CD4-positive, alpha-beta T cell treated with Interleukin-15 for 1 hour (primary cell): ENCODE measurements around the gene C2orf81.
A peak's percentile ranks its signal among the peaks of the same experiment; 100 is the strongest.
"Not testable (repeated sequence)": the region's sequence is repeated elsewhere in the genome, so short reads cannot be mapped to it uniquely, and the experiment has no call there.

Source experiments
- DNase-seq: peaks from one replicate; pipeline ENCODE4 v3.0.0-alpha.2; 2020

The C2orf81 gene

DNA sequence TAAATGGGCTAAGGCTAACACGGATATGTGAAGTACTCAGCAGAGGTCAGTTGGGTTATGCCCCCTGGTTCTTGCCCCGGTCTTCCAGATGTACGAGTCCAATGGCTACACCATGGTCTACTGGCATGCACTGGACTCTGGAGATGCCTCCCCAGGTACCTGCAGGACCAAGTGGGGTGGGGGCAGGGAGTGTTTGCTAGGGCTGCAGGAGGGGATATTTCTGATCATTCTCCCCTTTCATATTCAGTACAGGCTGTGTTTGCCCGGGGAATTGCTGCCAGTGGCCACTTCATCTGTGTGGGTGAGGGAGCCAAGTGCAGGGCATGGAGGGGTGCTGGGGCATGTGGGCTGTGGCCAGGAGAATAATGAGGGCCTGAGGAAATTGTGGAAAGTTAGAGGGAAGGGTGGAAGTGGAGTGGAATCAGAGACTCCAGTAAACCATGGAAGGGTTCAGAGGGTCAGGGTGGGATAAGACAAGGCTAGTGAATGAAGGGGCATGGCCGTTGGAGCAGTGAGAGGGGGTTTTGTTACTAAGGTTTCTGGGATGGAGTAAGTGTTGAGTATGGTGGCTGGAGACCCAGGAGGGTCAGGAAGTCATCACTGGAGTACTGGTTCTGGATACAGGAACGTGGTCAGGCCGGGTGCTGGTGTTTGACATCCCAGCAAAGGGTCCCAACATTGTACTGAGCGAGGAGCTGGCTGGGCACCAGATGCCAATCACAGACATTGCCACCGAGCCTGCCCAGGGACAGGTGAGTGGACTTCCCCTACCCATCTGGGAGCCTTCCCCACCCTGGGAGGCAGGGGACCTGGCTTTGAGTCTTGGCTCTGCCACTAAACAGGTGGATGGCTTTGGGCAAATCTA, 2.0 kb upstream of the C2orf81 start:
- no peak for DNase-seq

DNA sequence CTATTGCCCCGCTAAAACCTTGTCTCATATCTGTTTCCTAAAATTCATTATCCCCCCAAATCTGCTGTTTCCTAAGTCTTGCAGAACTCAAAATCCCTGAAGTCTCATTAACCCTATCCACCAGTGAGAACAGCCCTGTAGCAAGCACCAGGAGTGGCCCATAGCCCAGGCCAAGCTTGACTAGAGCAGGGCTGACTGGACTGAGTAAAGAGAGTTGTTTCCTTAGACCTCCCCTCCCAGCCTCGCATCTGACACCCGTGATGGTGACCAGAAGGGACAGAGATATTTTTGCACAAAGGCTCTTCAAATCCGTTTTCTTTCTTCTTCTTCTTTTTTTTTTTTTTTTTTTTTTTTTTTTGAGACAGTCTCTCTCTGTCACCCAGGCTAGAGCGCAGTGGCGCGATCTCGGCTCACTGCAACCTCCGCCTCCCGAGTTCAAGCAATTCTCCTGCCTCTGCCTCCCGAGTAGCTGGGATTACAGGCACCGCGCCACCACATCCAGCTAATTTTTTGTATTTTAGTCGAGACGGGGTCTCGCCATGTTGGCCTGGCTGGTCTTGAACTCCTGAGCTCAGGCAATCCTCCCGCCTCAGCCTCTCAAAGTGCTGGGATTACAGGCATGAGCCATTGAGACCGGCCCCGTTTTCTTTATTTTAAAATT, 846 bp downstream of the C2orf81 start:
- not testable (repeated sequence) for DNase-seq

DNA sequence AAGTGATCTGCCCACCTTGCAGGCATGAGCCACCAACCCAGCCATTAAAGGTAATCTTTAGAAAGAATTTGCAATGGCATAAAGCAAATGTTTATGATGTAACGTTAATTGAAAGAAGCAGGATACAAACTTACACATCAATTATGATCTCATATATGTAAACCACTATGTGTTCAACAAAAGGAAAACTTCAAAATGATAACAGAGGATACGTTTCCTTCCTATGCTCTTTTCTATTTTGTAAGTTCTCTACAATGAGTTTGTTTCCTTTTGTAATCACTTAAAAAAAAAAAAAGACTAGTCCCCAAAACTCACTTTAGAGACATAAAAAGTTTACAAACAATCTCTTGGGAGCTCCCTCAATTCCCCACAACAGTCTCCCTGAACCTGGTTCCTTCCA, 1.4 kb downstream of the C2orf81 start:
- no peak for DNase-seq

DNA sequence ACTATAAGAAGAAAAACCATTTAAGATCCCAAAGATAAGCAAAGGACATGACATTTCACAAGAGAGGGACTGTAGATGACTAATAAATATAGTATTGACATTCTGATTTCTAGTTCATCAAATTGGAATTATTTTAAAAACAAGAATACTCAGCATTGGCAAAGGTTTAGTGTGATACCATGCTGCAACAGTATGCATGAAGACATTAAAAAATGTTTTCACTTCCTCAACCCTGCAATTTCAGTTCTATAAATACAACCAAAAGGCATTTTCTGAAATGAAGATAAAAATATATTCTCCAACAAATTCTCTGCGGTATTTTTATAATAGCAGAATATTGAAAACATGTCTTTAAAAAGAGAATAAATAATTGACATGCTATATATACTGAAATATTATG, 2.1 kb downstream of the C2orf81 start:
- no peak for DNase-seq

DNA sequence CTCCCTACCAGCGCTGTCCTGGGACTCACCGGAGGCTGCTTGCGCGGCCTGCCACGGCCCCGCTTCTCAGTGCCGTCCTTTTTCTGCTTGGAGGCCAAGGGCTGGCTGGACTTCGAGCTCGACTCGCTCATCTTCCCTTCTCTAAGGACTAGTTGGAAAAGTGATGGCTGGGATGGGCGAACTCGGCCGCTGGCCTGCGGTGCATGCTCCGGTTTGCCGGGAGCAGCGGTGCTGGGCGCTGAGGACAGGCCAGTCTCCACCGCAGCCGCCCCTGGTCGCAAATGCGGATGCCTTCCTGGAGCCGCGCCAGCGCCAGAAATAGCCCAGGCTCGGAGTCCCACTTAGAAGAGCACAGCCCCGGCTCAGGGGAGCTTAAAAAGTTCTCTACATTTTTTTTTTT, 3.1 kb downstream of the C2orf81 start:
- DNase-seq, result no peak

DNA sequence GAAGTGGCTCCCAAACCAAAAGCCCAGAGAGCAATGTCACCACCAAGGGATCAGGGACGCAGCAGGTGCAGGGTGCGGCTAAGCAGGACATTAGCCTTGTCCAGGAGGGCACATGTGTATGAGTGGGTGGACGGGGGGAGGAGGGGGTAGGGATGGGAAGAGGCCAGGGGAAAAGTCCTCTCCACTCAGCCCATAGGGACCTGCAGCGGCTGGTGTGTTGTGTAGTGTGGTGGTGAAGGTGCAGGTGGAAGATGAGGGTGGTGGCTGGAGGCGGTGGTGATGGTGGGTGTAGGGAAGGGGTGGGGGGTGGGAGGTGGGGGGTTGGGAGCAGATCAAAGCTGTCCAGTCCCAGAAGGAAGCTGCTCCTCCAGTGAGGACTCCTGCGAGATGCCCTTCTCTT, 3.7 kb downstream of the C2orf81 start:
- DNase-seq, result no peak

DNA sequence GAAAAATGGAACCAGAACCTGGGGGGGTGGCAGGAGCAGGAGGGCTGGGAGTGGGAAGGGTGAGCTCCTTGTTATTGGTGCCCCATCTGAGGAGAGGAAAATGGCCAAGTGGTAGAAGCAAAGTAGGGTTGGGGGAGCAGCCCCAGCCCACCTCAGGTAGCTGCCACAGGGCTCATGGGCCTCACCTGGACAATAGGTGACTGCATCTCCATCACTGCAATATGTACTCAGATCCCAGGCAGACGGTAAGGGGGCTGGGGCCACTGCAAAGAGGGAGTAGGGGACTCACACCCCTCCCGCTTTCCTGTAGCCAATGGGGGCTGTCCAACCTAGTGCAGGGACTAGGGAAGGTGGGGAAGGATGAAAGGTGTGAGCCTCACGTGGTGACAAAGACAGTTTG, 4.2 kb downstream of the C2orf81 start:
- no peak for DNase-seq

DNA sequence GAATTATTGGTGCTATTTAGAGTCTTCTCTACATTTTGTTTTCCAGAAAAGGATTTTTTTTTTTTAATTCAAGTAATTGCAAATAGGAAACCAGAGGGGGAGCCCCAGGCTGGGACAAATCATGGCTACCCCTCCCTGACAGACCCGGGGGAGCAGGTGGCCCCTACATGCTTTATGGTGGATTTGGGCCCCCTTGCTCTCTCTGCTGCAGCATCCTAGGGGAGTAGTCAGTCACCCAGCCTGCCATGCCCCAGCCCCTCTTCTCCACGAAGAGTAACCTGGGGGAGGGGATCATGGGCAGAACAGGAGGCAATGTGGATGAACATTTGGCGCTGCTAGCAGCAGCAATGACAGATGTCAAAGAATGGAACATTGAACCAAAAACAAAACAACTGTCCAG, 4.6 kb downstream of the C2orf81 start:
- DNase-seq, result no peak

DNA sequence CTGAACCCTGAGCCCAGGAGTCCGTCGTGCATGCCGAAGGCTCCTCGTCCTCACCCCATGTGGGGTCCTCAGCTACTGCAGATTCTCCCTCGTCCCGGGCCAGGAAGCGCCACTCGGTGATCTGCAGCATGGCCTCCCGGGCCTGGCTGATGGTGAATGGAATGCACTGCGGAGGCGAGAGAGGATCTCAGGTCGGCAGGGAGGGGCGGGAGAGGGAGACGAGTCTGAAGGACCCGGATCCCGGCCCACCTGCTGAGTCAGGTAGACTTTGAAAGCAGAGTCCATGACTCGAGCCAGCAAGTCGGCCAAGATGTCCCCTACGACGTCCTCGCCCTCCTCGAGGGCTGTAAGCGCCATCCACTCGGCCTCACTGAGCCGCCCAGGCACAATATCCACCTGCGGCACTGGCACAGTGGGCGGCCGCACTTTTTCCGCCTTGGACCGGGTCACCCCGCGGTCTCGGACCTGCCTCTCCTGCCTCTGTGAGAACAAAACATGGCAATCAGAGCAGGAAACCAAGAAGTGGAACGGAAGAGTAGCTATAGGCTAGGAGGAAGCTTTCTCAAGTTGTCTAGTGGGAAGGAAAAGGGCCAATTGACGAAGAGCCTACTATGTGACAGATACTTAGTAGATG, 5.5 kb downstream of the C2orf81 start:
- DNase-seq, result no peak

DNA sequence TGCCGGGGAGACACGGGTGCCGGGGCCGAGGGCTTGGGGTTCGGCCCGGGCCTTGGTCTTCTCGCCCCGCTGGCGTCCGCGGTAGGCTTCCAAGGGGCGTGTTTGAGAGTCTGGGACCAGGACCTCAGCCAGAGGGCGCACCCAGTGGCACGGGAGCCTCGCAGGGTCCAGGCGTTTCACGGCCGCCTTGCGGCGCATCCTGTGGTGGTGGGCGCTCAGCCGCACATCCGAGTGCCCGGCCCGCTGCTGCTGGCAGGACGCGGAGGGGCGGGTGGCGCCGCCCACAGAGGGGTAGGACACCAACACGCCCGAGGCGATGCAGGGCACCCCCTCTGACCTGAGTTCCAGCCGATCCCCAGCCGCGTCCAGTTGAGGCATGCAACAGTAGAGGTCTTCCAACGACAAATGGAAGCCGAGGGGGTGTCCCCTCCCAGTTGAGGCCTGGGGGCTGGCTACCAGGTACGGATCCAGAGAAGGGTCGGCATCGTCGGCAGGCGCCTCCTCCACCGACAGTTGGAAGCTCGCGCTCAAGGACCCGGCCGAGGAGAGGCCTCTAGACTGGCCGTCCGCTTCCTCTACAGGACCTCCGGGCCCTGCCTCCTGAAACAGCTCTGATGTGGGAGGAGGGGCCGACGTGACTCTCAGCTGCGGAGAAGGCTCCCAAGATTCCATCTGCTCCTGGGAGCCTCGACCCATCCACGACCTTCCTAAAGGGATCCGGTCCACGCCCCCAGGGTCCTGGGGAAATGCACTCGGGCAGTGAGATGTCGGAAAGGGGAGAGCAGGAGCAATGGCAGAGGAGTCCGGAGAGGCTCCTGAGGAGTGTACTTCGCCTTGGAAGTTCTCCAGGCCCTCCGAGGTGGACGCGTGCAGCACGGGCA, 6.3 kb downstream of the C2orf81 start:
- DNase-seq, result peak; percentile 34

DNA sequence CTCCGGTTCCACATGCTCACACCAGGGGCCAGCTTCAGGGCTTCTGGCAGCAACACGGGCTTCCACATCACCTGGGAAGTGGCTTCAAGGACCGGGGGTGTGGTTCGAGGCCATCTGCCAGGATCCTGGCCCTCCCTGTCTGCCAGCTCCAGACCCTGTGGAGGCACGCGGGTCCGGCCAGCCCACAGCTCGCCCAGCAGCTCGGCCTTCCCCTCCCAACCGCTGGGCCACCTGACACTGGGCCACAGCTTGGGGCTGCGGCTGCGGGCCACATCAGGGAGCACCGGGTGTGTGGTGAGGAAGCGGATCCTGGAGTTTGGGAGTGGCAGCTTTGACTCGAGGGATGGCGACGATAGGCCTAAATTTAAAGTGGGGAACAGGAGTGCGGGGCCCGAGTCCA, 7.0 kb downstream of the C2orf81 start:
- DNase-seq, result no peak

DNA sequence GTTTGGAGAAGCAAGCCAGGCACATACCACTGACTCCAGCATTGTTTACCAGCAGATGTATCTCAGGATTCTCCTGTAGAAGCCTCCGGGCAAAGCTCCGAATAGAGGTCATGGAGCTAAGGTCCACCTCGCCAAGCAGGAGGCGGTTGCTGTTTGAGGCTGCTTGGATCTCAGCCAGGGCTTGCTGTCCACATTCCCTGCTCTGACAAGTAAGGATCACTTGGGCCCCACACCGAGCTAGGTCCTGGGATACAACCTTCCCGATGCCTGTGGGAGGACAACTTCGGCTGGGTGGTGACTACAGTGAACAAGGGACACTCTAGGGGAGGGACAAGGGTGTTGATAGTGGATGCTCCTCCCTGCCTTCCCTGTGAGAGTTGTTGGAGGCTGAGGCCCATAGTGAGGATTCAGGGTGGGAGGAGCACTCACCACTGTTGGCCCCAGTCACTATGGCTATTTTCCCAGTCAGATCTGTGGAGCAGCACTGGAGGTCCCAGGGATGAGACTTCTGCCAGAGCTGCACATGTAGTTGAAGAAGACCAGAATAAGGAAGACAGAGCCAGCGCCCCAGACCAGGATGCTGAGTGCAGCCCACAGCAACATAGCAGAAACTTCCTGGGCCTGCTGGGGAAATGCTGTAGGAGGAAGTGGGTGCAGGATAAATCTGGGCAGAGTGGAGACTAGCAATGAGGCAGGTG, 8.3 kb downstream of the C2orf81 start:
- DNase-seq, result no peak

DNA sequence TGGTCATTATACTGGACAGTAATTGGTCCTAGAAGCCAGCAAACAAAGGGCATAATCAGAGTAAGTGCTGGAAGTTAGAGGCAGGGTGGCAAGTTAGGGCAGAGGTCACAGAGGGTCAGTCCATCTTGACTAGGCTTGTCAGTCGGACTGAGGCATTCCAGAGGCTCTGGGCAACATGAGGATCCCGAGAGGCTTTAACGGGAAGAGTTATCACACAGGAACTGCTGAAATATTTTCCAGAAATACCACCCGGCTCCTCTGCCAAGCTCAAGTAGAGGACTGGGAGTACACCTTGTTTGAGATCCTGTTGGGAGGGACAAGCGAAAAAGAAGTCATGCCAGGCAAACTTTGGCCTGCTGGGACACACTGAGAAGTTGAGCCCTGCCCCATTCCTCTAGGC, 13.7 kb downstream of the C2orf81 start:
- DNase-seq, result no peak

DNA sequence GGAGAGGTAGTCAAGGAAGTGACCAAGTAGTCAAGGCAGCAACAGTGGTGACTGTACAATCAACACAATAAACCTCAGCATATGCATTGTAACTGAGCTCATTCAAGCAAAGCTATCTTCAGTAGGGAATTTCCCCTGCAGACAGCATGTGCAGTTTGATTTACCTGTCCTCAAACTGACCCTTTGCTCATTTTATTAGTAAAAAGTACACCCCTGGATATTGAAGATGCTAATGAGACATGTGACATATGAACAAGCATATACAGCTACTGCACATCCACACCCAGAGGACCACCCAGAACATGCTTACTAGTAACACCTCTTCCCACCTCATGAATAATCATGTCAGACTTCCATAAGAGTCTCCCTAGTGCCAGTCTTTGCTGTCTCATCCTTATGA, 15.4 kb downstream of the C2orf81 start:
- no peak for DNase-seq

DNA sequence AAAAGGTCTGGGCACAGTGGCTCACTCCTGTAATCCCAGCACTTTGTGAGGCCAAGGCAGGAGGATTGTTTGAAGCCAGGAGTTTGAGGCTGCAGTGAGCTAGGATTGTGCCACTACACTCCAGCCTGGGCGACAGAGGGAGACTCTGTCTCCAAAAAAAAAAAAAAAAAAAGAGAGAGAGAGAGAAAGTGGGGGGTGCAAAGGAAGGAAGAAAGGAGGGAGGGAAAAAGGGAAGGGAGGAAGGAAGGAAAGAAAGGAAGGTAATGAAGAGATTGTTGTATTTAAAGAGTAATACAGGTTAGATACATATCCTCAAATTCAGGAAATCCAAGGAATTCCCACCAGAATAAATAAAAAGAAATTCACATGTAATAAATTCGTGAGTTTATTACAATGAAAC, 19.5 kb downstream of the C2orf81 start:
- no peak for DNase-seq

DNA sequence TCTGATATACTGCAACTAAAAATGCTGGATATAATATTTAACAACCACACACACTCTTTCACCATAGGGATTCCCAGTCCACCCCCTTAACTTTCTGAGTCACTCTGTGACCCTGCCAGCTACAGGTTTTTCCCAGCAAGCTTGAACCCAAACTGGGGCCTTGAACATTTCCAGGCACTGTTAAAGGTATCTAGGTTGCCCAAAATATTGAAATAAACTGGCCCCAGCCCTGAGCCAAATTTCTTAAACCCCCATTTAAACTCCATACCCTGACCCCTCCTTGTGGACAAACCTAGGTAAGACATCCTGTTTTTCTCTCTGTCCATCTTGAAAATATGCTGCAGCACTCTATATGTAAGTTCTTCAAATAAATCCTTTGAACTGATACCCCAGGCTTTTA, 21.6 kb downstream of the C2orf81 start:
- DNase-seq, result no peak

DNA sequence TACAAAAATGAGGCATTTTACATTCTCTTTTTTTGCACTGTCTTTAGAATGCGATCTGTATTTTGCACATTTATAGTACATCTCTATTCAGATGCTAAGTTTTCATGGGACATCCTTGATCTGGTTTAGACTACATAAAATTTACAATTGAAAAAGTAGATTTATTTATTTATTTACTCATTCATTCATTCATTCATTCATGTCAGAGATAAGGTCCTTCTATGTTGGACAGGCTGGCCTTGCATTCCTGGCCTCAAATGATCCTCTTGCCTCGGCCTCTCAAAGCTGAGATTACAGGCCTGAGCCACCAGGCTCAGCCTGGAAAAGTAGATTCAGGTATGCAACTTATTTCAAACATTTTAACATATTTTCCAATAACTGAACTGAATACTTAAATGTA, 25.3 kb downstream of the C2orf81 start:
- DNase-seq, result no peak

DNA sequence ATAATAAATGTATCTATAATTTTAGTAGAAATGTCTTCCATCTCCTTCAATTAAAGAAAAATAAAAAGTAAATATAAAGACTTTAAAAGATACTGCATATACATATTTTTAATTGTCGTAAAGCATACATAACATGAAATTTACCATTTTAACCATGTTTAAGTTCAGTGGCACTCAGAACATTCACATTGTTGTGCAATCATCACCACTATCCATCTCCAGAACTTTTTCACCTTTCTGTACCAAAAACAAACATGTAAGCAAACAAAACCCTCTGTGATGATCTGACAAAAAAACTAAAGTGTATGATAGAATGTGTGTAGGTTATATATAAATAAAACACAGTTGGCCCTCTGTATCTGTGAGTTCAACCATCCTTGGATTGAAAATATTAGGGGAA, 27.9 kb downstream of the C2orf81 start:
- DNase-seq, result no peak

DNA sequence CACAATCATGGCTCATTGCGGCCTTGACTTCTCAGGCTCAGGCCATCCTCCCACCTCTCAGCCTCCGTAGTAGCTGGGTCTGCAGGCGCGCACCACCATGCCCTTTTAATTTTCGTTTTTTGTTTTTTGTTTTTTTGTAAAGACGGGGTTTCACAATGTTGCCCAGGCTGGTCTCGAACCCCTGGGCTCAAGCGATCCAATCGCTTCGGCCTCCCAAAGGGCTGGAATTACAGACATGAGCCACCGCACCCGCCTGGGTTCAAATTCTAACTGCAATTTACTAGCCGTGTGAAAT, 29.0 kb downstream of the C2orf81 start:
- no peak for DNase-seq

DNA sequence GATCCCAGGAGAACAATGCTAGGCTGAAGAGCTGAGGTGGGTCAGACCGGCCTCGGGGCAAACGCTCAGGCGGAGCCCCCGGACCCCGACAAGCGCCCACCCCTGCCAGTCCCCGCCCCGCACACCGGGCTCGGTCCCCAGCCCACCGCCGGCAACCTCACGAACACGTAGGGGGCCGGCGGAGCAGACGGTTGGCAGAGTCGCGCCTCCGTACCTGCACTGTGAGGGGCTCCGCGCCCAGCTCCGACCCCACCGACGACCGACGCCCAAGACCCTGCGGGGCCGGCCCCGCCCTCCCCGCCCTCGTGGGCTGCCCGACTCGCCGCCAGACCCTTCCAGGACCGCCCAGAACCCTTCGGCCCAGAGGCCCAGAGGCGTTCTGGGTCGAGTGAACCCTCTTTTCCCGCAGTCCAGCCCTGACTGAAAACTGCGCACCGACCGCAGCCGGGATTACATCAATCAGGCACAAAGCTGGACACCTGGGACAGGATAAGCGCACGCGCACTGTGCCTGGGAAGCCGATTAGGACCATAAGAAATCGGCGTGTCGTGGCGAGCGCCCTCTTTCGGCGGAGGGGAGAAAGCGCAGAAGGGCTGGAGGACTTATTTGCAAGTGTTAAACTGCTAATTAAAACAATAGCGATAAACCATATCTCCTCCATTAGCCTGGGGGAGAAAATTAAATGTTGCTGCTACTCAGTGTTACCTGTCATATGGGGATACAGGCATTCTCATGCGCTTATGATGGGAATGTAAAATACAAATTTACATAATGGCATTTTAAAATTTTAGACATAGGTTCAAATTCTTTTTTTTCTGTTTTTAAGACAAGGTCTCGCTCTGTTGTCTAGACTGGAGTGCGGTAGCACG, 29.6 kb downstream of the C2orf81 start:
- DNase-seq, result peak; percentile 93

DNA sequence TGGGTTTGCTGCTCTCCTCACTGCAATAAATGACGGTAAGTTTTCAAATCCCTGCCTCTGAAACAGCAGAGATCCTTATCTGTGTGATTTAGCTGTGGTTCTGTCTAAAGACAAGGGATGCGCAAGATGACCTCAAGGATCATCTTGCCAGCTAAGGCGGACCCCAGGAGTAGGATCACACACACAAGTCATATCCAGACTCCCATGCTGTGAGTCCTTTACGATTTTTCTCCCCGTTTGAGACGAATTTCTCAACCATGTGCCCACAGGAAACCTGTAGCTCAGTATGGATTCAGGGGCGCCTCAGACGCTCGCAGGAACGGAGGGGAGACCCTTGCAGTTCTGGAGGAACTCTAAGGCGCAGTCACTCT, 30.2 kb downstream of the C2orf81 start:
- no peak for DNase-seq

DNA sequence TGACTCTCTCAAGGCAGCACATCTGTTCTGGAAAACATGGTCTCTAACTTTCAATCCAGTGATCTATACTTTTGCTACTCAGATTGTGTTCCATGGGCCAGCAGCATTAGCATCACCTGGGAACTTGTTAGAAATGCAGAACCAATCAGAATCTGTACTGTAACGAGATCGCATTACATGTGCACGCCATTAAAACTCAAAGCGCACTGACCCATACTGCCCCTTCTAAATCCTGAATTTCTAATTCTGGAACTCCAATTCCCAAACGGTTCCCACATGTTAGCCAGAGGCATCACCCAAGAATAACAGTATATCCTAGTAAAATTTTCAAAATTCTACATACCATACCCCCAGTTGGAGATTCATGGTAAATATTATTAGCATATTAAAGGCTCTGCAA, 30.8 kb downstream of the C2orf81 start:
- no peak for DNase-seq
